AG04450 (cell line): ENCODE data around the gene RPL13A. TPM values are rescaled to one million over a fixed set of nuclear protein-coding genes. Genes with fewer than 3 reads are reported as not detected.

ENCODE experiments used
- CTCF ChIA-PET: fragments of 300-600, 350-600 bp; formaldehyde crosslinking; extraction: SDS; loops from one replicate; lab custom pipeline; 2022; ENCODE audit warnings: antibody characterized with exemption, inconsistent platforms; lab: Charles Lee
- POLR2A ChIA-PET: fragments of 350-600 bp; formaldehyde crosslinking; extraction: SDS; loops from one replicate; lab custom pipeline; 2021; ENCODE audit warnings: antibody characterized with exemption, inconsistent platforms; lab: Yijun Ruan, JAX
- DNase-seq: peaks from one replicate; pipeline ENCODE4 v3.0.0-alpha.2; 2011; ENCODE audit warnings: low read depth, low spot score
- H3K27ac ChIP-seq: one replicate; pipeline ENCODE4 v1.5.1; 2012; ENCODE audit warnings: low read depth, low read length, control low read depth
- H3K27me3 ChIP-seq: one replicate; pipeline ENCODE4 v1.6.0; 2012; ENCODE audit warnings: low read length; ENCODE audit not compliant: control insufficient read depth, insufficient read depth
- H3K4me3 ChIP-seq: 2 replicates; pipeline ENCODE4 v1.5.1; 2011; ENCODE audit warnings: mild to moderate bottlenecking, low read depth, low read length, control low read depth
- H3K9me3 ChIP-seq: 2 replicates; pipeline ENCODE4 v1.5.1; 2012; ENCODE audit warnings: low read length; ENCODE audit not compliant: control insufficient read depth, insufficient read depth
- polyA plus RNA-seq: library from polyadenylated mRNA; depleted of rRNA; stranded (reverse); fragments of >200 nt; gene quantifications from 2 replicates; pipeline ENCODE4 v1.2.3, GENCODE V29; 2011
- TF ChIP-seq, protein P1 (sequence below): IDR thresholded peaks from 2 replicates; pipeline ENCODE4 v1.5.1; 2011; ENCODE audit warnings: low read depth, low read length, control low read depth, inconsistent platforms

The RPL13A gene
- polyA plus RNA-seq, 1 experiment = 3,816 TPM

- TF ChIP-seq, protein P1, sequence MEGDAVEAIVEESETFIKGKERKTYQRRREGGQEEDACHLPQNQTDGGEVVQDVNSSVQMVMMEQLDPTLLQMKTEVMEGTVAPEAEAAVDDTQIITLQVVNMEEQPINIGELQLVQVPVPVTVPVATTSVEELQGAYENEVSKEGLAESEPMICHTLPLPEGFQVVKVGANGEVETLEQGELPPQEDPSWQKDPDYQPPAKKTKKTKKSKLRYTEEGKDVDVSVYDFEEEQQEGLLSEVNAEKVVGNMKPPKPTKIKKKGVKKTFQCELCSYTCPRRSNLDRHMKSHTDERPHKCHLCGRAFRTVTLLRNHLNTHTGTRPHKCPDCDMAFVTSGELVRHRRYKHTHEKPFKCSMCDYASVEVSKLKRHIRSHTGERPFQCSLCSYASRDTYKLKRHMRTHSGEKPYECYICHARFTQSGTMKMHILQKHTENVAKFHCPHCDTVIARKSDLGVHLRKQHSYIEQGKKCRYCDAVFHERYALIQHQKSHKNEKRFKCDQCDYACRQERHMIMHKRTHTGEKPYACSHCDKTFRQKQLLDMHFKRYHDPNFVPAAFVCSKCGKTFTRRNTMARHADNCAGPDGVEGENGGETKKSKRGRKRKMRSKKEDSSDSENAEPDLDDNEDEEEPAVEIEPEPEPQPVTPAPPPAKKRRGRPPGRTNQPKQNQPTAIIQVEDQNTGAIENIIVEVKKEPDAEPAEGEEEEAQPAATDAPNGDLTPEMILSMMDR = no peak
- peak overlapping the region; percentile 37 for H3K4me3 ChIP-seq
- H3K27me3 ChIP-seq = no peaks in the 10 kb centered on the region
- ChIA-PET CTCF (interaction anchor here (0.5 kb wide), 1 partner anchor 20 kb away, joined by 4 read pairs; no protein-coding TSS in a partner anchor), POLR2A (interaction anchor here (0.7 kb wide), 1 partner anchor 7 kb away, joined by 5 read pairs; no protein-coding TSS in a partner anchor)
- H3K9me3 ChIP-seq = no peaks in the 10 kb centered on the region; the same call in 1 of the 2 replicates
- H3K27ac ChIP-seq = no peak overlapping the region
- no peak for DNase-seq
These were observed 37.0 kb upstream of the RPL13A start for GRCh38 chr19:49450405-49450804.

DNA sequence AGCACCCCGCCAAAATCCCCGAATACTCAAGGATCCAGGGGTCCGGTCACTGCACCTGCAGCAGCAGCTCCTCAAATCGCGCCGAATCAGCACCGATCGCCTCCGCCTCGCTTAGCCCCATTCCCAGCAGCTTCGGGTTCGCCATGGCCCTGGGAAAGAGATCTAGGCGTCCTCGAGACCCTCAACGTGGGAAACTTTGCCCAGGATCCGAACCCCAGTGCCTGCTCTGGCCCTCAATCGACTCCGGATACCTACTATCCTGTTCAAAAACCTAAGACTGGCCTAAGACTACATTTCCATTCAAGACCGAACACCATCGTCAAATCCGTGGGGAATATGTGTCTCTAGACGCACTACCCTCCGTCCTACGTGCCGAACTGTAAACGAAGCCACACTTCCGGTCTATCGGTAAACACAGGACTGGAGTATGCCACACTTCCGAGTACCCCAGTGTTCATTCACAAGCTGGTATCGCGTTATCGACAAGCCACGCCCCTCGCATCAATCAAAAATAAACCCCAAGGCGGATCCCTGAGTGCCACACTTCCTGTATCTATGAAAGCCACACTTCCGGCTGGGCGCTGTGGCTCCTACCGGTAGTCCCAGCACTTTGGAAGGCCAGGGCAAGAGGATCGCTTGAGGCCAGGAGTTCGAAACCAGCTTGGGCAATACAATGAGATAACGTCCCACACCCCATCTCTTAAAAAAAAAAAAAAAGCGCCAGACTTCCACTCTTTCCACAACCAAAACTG, 35.8 kb upstream of the RPL13A start, which contains the start of gene PIH1D1:
Gene PIH1D1 (minus strand): TSS at position 385 of the 752 bp plus-strand sequence. CDS start 240 bp downstream, at position 145.
- ChIA-PET POLR2A (interaction anchor here (0.8 to 2.2 kb wide), 2 partner anchors 37 to 90 kb away, joined by 4 to 17 read pairs; partner anchors contain the start of gene RPL13A), CTCF (interaction anchor here (0.6 to 2.3 kb wide), 6 partner anchors 22 to 128 kb away, joined by 3 to 8 read pairs (median 4); partner anchors contain the start of genes FLT3LG and TEAD2)
- TF ChIP-seq, protein P1 = peak; percentile 34; the same call in 1 of the 2 replicates
- Histone ChIP-seq H3K27ac (peak within 1 kb of the TSS; percentile 97), H3K27me3 (no peaks in the 10 kb centered on the region), H3K9me3 (no peaks in the 10 kb centered on the region; the same call in 1 of the 2 replicates), H3K4me3 (peak within 1 kb of the TSS; percentile 93)
- DNase-seq = peak; percentile 97

DNA sequence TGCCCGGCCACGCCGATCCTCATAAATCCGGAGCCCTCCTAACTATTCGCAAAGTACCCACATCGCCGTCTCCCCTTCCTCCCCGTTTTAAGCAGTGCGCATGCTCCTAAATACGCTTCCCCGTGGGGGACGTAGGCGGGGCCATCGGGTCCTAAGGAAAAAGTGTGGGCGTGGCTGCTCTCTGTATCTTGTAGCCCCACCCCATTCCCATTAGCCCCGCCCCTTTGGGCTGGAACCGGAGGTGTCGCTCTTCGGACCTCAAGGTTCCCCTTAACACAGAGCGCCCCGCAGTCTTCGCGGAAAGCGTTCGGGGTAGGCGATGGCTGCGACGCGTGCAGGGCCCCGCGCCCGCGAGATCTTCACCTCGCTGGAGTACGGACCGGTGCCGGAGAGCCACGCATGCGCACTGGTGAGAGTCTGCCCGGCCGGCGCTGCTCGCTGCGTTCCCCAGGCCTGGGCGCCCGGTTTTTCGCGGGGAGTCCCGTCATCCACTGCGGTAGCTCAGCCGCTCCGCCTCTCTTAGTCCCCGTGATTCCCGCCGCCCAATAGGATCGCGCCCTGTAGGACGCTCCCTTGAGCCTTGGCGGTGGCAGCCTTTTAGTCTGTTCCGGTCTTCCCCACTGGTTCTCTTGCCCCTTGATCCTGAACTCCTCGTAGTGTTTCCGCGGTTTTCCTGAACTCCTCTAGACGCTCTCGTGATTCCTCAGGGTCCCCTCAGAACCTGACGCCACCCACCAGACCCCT, 34.2 kb upstream of the RPL13A start, which contains the start of gene ALDH16A1:
Gene ALDH16A1 (plus strand): TSS at position 213 of the 744 bp plus-strand sequence. CDS start 107 bp downstream, at position 320.
- ChIA-PET CTCF (interaction anchor here (1.7 to 2.3 kb wide), 2 partner anchors 20 to 227 kb away, joined by 6 to 8 read pairs; partner anchors contain the start of gene FLT3LG), POLR2A (interaction anchor here (0.5 to 2.2 kb wide), 5 partner anchors 25 to 474 kb away, joined by 4 to 17 read pairs (median 5); partner anchors contain the start of gene RPL13A)
- Histone ChIP-seq H3K27me3 (no peaks in the 10 kb centered on the region), H3K4me3 (peak within 1 kb of the TSS; percentile 82), H3K9me3 (no peaks in the 10 kb centered on the region), H3K27ac (peak within 1 kb of the TSS; percentile 97)
- DNase-seq = peak; percentile 95
- TF ChIP-seq, protein P1 = no peak

- ChIA-PET POLR2A (interaction anchor here (0.6 to 2.2 kb wide), 3 partner anchors 25 to 107 kb away, joined by 7 to 17 read pairs (median 9); partner anchors contain the start of gene RPL13A), CTCF (interaction anchor here (1.0 to 1.7 kb wide), 2 partner anchors 228 to 356 kb away, joined by 3 to 6 read pairs; no protein-coding TSS in a partner anchor)
- no peaks in the 10 kb centered on the region for H3K27me3 ChIP-seq
- H3K27ac ChIP-seq = peak overlapping the region; percentile 97
- TF ChIP-seq, protein P1 = no peak
- no peaks in the 10 kb centered on the region for H3K9me3 ChIP-seq
- peak overlapping the region; percentile 82 for H3K4me3 ChIP-seq
- DNase-seq = no peak
These were observed 33.6 kb upstream of the RPL13A start for GRCh38 chr19:49453757-49454240.
